ENCODE data around the gene EBF3. TPM values are rescaled to one million over a fixed set of nuclear protein-coding genes. Genes with fewer than 3 reads are reported as not detected.

EBF3 gene
- total RNA-seq, 1 experiment from 2014 or later: 0.22 TPM

- H4K8ac ChIP-seq (replicated peaks; ENCODE audit: insufficient read length, low read depth, low read length): no peak overlapping the region
- no peak overlapping the region for H2BK120ac ChIP-seq (ENCODE audit: low read depth, low read length, poor library complexity, severe bottlenecking)
- H2BK15ac ChIP-seq (ENCODE audit: low read depth, low read length): no peak overlapping the region; the same call in 1 of the 2 replicates
- no peaks in the 10 kb centered on the region; the same call in 1 of the 2 replicates for H3K4me1 ChIP-seq (ENCODE audit: insufficient read depth, low read length)
- H3K9me3 Mint-ChIP-seq: peaks cover 4% of the 10 kb centered on the region in 2 experiments; a peak in 3 of 5 replicates
- no peaks in the 10 kb centered on the region for H4K20me1 ChIP-seq (ENCODE audit: control insufficient read depth, insufficient read depth, insufficient read length)
- no peak overlapping the region for H2AK5ac ChIP-seq (ENCODE audit: insufficient read length, low read length)
- H2BK12ac ChIP-seq (ENCODE audit: insufficient read length, low read depth, low read length): no peak overlapping the region
- peaks cover 9% of the 10 kb centered on the region for H3K23me2 ChIP-seq (ENCODE audit: insufficient read length, low read depth, low read length, poor library complexity, severe bottlenecking)
- H3K4me2 ChIP-seq (ENCODE audit: insufficient read depth, insufficient read length, low read length): peak overlapping the region; percentile 49
- peaks cover 80% of the 10 kb centered on the region for H3K27me3 ChIP-seq (ENCODE audit: insufficient read depth, low read length)
- peak overlapping the region in 1 of 2 experiments; percentile 51; a peak in 1 of 5 replicates for H3K4me3 Mint-ChIP-seq
- no peak overlapping the region for H2BK20ac ChIP-seq (ENCODE audit: low read depth, low read length, poor library complexity, severe bottlenecking)
- WGBS (ENCODE audit: extremely low coverage, insufficient read length, low lambda C conversion rate): no CpG with 5 or more reads among the region's 62 CpGs
- H3K9ac ChIP-seq (ENCODE audit: extremely low read depth, insufficient read length, low read length): no peak overlapping the region
- H4K5ac ChIP-seq (ENCODE audit: insufficient read length, low read depth, low read length): no peak overlapping the region
- H3K4ac ChIP-seq (ENCODE audit: low read depth, low read length): no peak overlapping the region
- H2AFZ ChIP-seq (ENCODE audit: low read length): no peak overlapping the region
- no peak overlapping the region for H3K23ac ChIP-seq (ENCODE audit: insufficient read length, low read depth, low read length)
- no peak overlapping the region for H3K18ac ChIP-seq (ENCODE audit: insufficient read length, low read depth, low read length)
- H3K27ac ChIP-seq (ENCODE audit: insufficient read length, low read depth, low read length): no peak overlapping the region
- no peaks in the 10 kb centered on the region for H3K79me1 ChIP-seq (ENCODE audit: insufficient read depth, low read depth, low read length, poor library complexity, severe bottlenecking)
- no peak overlapping the region for H4K91ac ChIP-seq (ENCODE audit: insufficient read length, low read depth, low read length)
- no peak overlapping the region for H3T11ph ChIP-seq (ENCODE audit: low read length)
- no peak overlapping the region for H2BK5ac ChIP-seq (ENCODE audit: insufficient read length, low read length)
- DNase-seq: no peak
- no peaks in the 10 kb centered on the region for H3K9me3 ChIP-seq (ENCODE audit: control insufficient read depth, low read depth, low read length)
- no peak overlapping the region for H3K27ac Mint-ChIP-seq
- no peaks in the 10 kb centered on the region; a peak in 1 of 7 replicates for H3K36me3 Mint-ChIP-seq (ENCODE audit: insufficient read depth in 1 of 3, low read depth in 3 of 3)
- H3K79me2 ChIP-seq (ENCODE audit: insufficient read depth, low read length): no peaks in the 10 kb centered on the region
- H3K56ac ChIP-seq (ENCODE audit: insufficient read length, low read depth, low read length): no peak overlapping the region
- TF ChIP-seq CTCF (conservative IDR thresholded peaks at IDR 0.05): no peak
- H3K27me3 Mint-ChIP-seq (ENCODE audit: low read depth): peaks cover 86% of the 10 kb centered on the region
- peaks cover 19 to 42% of the 10 kb centered on the region in 2 experiments for H3K4me1 Mint-ChIP-seq
- no peak overlapping the region for H3K14ac ChIP-seq (ENCODE audit: insufficient read depth, low read length)
Measured at GRCh38 chr10:129968020-129968852, 4.2 kb upstream of the EBF3 start.
